Endothelial cell of umbilical vein (primary cell): ENCODE data around the gene VIPR2.

ENCODE experiments used
- EZH2 ChIP-seq: IDR thresholded peaks from 2 replicates; pipeline ENCODE4 v1.6.1; 2012; ENCODE audit warnings: borderline replicate concordance, low read depth, mild to moderate bottlenecking, moderate library complexity, low read length, inconsistent platforms; ENCODE audit not compliant: severe bottlenecking
- FOS ChIP-seq: IDR thresholded peaks from 2 replicates; pipeline ENCODE4 v1.6.1; 2011; ENCODE audit warnings: mild to moderate bottlenecking, low read length, moderate library complexity, borderline replicate concordance; ENCODE audit not compliant: insufficient read depth
- GATA2 ChIP-seq: IDR thresholded peaks from 2 replicates; pipeline ENCODE4 v1.7.0; 2011; ENCODE audit warnings: low read depth, mild to moderate bottlenecking, moderate library complexity, mixed read lengths, low read length; ENCODE audit not compliant: insufficient read length, insufficient read depth
- JUN ChIP-seq: IDR thresholded peaks from 2 replicates; pipeline ENCODE4 v1.6.1; 2011; ENCODE audit warnings: borderline replicate concordance, low read depth; ENCODE audit not compliant: insufficient read length, insufficient read depth
- MYC ChIP-seq: IDR thresholded peaks from one replicate; pipeline ENCODE4 v1.6.1; 2011; ENCODE audit warnings: mild to moderate bottlenecking, low read depth, low read length
- POLR2A ChIP-seq: IDR thresholded peaks from 2 replicates; pipeline ENCODE4 v1.6.1; 2012; ENCODE audit warnings: low read depth, mild to moderate bottlenecking, control low read depth, low read length
- POLR2AphosphoS5 ChIP-seq: IDR thresholded peaks from 2 replicates; pipeline ENCODE4 v1.6.1; 2012; ENCODE audit warnings: low read depth, mild to moderate bottlenecking, control low read depth, low read length, moderate library complexity; ENCODE audit not compliant: insufficient read depth
- TF ChIP-seq, protein P1 (sequence below), 2 donors: IDR thresholded peaks; 1 replicate in 1 of 2; 2 replicates in 1 of 2; pipeline ENCODE4 v1.5.1; 2011; ENCODE audit warnings: low read length in 2 of 2, mild to moderate bottlenecking in 2 of 2, moderate library complexity in 2 of 2, control low read depth in 1 of 2, inconsistent platforms in 1 of 2, low read depth in 1 of 2; ENCODE audit not compliant: insufficient read depth in 1 of 2; ENCODE audit errors: extremely low read depth in 1 of 2
- TF ChIP-seq, protein P2 (sequence below): IDR thresholded peaks from 2 replicates; pipeline ENCODE4 v1.6.1; 2011; ENCODE audit not compliant: insufficient read depth, insufficient read length

DNA sequence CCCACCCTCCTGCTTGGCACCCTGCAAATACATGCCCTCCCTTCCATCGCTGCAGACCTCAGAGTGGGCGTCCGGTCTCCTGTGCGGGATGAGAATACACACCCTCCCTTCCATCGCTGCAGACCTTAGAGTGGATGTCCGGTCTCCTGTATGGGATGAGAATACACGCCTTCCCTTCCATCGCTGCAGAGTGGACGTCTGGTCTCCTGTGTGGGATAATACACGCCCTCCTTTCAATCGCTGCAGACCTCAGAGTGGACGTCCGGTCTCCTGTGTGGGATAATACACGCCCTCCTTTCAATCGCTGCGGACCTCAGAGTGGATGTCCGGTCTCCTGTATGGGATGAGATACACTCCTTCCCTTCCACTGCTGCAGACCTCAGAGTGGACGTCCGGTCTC is 128.1 kb downstream of the VIPR2 start:
- TF ChIP-seq, protein P1, sequence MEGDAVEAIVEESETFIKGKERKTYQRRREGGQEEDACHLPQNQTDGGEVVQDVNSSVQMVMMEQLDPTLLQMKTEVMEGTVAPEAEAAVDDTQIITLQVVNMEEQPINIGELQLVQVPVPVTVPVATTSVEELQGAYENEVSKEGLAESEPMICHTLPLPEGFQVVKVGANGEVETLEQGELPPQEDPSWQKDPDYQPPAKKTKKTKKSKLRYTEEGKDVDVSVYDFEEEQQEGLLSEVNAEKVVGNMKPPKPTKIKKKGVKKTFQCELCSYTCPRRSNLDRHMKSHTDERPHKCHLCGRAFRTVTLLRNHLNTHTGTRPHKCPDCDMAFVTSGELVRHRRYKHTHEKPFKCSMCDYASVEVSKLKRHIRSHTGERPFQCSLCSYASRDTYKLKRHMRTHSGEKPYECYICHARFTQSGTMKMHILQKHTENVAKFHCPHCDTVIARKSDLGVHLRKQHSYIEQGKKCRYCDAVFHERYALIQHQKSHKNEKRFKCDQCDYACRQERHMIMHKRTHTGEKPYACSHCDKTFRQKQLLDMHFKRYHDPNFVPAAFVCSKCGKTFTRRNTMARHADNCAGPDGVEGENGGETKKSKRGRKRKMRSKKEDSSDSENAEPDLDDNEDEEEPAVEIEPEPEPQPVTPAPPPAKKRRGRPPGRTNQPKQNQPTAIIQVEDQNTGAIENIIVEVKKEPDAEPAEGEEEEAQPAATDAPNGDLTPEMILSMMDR (IDR thresholded peaks at IDR 0.05; ENCODE audit: extremely low read depth in 1 of 2, insufficient read depth in 1 of 2, low read depth in 1 of 2, low read length in 2 of 2): no peak
- TF ChIP-seq POLR2A: no peak
- TF ChIP-seq EZH2: no peak
- no peak for TF ChIP-seq POLR2AphosphoS5
- no peak for TF ChIP-seq GATA2
- TF ChIP-seq, protein P2, sequence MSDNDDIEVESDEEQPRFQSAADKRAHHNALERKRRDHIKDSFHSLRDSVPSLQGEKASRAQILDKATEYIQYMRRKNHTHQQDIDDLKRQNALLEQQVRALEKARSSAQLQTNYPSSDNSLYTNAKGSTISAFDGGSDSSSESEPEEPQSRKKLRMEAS: no peak
- TF ChIP-seq JUN: no peak
- no peak for TF ChIP-seq MYC
- no peak for TF ChIP-seq FOS
